GM21447 (cell line): ENCODE measurements around the gene TLN1.
A peak's percentile ranks its signal among the peaks of the same experiment; 100 is the strongest.

ENCODE experiments used
- ATAC-seq: cut with Tn5 transposase; IDR thresholded peaks from one replicate; pipeline ENCODE4 v1.9.1; 2021; ENCODE audit not compliant: unreplicated experiment

The TLN1 gene

GRCh38 chr9:35753466-35753865 is 21.5 kb upstream of the TLN1 start:
- no peak for ATAC-seq

GRCh38 chr9:35750256-35750531 is 18.2 kb upstream of the TLN1 start:
- no peak for ATAC-seq

GRCh38 chr9:35749515-35750255 is 17.7 kb upstream of the TLN1 start:
- ATAC-seq = peak; percentile 50

GRCh38 chr9:35748858-35749514 is 17.0 kb upstream of the TLN1 start, which contains the start of the genes GBA2 and RGP1:
Gene GBA2 (minus strand): TSS chr9:35749228. CDS start chr9:35748704, 524 bp downstream.
Gene RGP1 (plus strand): TSS chr9:35749287. CDS start chr9:35749756, 469 bp downstream.
- peak; percentile 63 for ATAC-seq

GRCh38 chr9:35748242-35748857 is 16.4 kb upstream of the TLN1 start:
- ATAC-seq = peak; percentile 1

GRCh38 chr9:35746583-35746982 is 14.6 kb upstream of the TLN1 start:
- ATAC-seq = no peak

- no peak for ATAC-seq
Observed at GRCh38 chr9:35745569-35745968, 13.6 kb upstream of the TLN1 start.

- no peak for ATAC-seq
Observed at GRCh38 chr9:35743880-35744518, 12.0 kb upstream of the TLN1 start.

GRCh38 chr9:35743452-35743851 is 11.5 kb upstream of the TLN1 start:
- ATAC-seq = no peak

- no peak for ATAC-seq
Observed at GRCh38 chr9:35741740-35742139, 9.7 kb upstream of the TLN1 start.

- ATAC-seq = no peak
Observed at GRCh38 chr9:35740243-35740642, 8.2 kb upstream of the TLN1 start.

- no peak for ATAC-seq
Observed at GRCh38 chr9:35738924-35739323, 6.9 kb upstream of the TLN1 start.

- ATAC-seq = no peak
Observed at GRCh38 chr9:35738186-35738585, 6.2 kb upstream of the TLN1 start.

GRCh38 chr9:35737143-35737542 is 5.1 kb upstream of the TLN1 start:
- ATAC-seq = no peak

- ATAC-seq = no peak
Observed at GRCh38 chr9:35736201-35736633, 4.2 kb upstream of the TLN1 start.

GRCh38 chr9:35734096-35734495 is 2.1 kb upstream of the TLN1 start:
- no peak for ATAC-seq

- no peak for ATAC-seq
Observed at GRCh38 chr9:35732800-35733541, 976 bp upstream of the TLN1 start.

GRCh38 chr9:35731415-35732184 is 395 bp downstream of the TLN1 start:
- ATAC-seq = no peak

GRCh38 chr9:35730486-35730854 is 1.5 kb downstream of the TLN1 start:
- no peak for ATAC-seq
